K562 (cell line): ENCODE measurements around the gene KCNK1. TPM values are rescaled to one million over a fixed set of nuclear protein-coding genes. Genes with fewer than 3 reads are reported as not detected.

ENCODE experiments used
- MAZ ChIP-seq, 2 experiments: fragments of 450-650 bp in 1 of 2; sonication (generic) in 1 of 2; formaldehyde crosslinking; IDR thresholded peaks in 1 of 2; conservative IDR thresholded peaks in 1 of 2; 2 replicates each; pipeline versions ENCODE4 v1.4.0 to v1.5.0; 2020; ENCODE audit warnings: mild to moderate bottlenecking in 1 of 2, missing genetic modification reagents in 1 of 2
- MGA ChIP-seq: fragments of 450-650 bp; IDR thresholded peaks from 2 replicates; pipeline ENCODE4 v1.6.1; 2016; ENCODE audit warnings: mild to moderate bottlenecking, moderate library complexity
- polyA plus RNA-seq, 8 experiments: library from polyadenylated mRNA; depleted of rRNA in 4 of 8; stranded (reverse) in 5 of 8; unstranded in 3 of 8; fragments of >200 nt; fragmentation: Nextera tagmentation in 2 of 8; fragmentation: Illumina TruSeq in 1 of 8; extraction: Ambion mirVana in 2 of 8; extraction: Trizol in 1 of 8; gene quantifications; 2 replicates each; pipeline versions ENCODE4 v1.2.1 to v1.2.3, GENCODE V29; 2011 to 2014; ENCODE audit warnings: inconsistent platforms in 1 of 8, missing spikeins in 1 of 8
- total RNA-seq, 7 experiments: library from RNA; depleted of rRNA in 6 of 7; stranded (reverse); fragments of >200 nt in 6 of 7; fragmentation: Illumina TruSeq in 2 of 7; extraction: Trizol in 2 of 7; gene quantifications; 2 replicates each; pipeline versions ENCODE4 v1.2.1 to v1.2.3, GENCODE V29; 2011 to 2021; ENCODE audit warnings: low replicate concordance in 1 of 7

The KCNK1 gene
- total and polyA plus RNA-seq, 9 of the 15 experiments (the other 6 are each of a cell fraction or from before 2014, with no cell fraction given): 3.1 to 22.7 (median 6.0) TPM

GRCh38 chr1:233655301-233655740, 41.4 kb downstream of the KCNK1 start (continued):
- TF ChIP-seq MGA (peak; percentile 52), MAZ (CRISPR knock-in tag; conservative IDR thresholded peaks at IDR 0.05 in 1 of 2, IDR thresholded peaks at IDR 0.05 in 1 of 2) (no peak)
